ENCODE results near the gene TMEM245.
A peak's percentile ranks its signal among the peaks of the same experiment; 100 is the strongest.

Gene TMEM245

GRCh38 chr9:109100543-109101201, 19.1 kb downstream of the TMEM245 start:
- DNase-seq, result no peak

DNA sequence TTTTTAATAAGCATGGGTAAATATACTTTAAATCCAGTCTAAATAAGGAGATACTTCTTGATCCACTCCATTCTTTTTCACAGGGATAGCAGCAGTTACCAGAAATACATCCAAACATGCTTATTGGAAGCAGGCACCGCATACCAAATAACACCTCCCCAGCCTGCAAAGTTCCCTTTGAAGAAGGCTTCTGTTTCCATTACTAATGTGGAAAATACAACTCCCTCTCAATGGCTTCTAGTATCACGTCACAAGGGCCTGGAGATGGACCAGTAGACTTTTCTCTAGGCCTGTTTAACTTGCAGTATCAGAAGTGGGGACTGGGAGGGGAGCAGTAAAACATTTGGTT, 20.8 kb downstream of the TMEM245 start:
- DNase-seq, result no peak

- DNase-seq, result peak; percentile 24
Measured at GRCh38 chr9:109098171-109098959, 21.4 kb downstream of the TMEM245 start.

- no peak for DNase-seq
Measured at GRCh38 chr9:109097146-109097545, 22.6 kb downstream of the TMEM245 start.

DNA sequence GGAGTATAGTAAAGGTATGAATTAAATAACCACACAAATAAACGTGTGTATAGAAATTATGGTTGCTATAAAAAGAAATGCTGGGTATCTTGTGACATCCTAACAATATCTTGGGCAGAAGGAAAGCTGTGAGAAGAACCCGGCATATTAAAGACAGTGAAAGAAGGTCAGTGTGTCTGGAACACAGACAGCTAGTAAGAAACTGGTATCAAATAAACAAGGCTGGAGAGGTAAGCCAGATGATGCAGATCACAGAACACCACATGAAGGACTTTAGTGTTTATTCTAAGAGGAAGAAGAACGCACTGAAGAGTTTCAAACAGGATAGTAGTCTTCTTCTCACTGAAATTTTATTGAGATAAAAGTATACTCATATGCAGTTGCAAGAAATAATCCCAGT, 24.4 kb downstream of the TMEM245 start:
- no peak for DNase-seq

DNA sequence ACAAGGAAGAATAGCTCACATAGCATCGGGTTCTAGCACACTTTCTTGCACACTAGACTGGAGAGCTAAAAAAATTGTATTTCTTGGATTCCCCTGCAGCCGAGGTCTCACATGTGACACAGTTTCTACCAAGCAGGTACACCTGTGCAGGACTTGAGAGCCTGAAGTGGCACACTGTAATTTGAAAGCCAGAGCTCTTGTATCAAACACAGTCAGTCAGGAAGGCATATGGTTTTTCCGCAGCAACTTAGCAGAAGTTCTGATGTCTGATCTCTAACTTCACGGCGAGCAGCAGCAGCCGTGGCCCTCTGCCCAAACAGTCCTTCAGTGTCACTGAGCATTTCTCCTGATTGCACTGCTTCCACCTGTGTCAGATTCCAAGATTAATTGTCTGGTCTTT, 25.5 kb downstream of the TMEM245 start:
- DNase-seq, result no peak

- DNase-seq, result no peak
Measured at GRCh38 chr9:109092587-109092986, 27.2 kb downstream of the TMEM245 start.

DNA sequence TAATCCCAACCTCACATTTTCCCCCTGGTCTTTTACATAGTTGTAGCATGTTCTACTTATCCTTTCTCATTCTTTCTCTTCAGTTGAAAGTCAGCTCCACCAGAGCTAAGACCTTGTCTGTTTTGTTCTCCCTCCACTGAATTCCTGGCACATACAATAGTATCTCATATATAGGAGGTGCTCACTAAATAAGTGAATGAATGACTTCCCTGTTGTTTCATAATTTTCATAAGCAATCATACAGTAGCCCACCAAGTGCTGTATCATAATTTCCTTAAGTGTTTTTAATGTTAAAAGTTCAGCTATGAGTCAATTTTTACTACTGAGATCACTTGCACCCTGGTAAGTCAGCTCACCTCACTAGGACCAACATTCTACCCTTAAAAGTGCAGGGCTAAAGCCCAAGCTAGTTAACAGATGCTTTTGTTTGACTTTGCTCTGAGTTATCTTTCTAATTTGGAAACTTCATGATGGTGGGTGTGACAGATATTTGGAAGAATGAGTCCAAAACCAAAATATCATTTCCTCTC, 27.6 kb downstream of the TMEM245 start:
- no peak for DNase-seq

GRCh38 chr9:109088221-109088620, 31.5 kb downstream of the TMEM245 start:
- DNase-seq, result no peak

DNA sequence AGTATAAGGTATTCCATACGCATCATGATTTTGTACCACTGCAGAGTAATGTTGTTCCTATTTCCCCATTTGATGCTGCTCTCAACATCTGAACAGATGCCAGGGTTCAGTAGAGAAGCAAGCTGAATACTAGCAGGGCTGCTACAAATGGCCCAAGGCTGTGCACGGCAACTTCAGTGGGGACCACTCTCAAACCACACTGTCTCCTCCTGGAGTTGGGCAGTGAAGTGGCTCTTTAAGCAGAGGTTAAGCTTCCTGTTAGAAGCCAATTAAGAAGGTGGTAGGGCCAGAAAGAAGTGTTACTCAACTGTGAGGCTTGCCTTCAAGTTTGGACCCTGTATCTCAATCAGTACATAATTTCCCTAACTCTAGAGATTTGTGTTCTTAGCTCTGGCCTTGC, 32.0 kb downstream of the TMEM245 start:
- DNase-seq, result no peak

DNA sequence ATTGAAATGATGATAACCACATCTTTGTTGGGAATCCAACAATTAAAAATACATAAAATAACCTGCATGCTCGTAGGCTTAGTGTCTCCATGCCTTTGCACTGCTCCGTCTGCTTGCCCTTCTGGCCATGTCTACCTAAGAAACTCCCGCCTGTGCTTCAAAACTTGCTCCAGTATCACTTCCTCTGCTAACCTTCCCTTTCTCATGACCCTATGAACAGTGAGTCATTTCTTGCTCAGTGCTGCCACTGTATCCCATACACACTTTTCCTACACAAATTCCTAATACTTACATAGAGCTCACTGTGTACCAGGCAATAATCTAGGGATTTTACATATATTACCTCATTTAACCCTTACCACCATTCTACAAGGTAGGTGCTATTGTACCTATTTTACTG, 33.5 kb downstream of the TMEM245 start:
- DNase-seq, result no peak

DNA sequence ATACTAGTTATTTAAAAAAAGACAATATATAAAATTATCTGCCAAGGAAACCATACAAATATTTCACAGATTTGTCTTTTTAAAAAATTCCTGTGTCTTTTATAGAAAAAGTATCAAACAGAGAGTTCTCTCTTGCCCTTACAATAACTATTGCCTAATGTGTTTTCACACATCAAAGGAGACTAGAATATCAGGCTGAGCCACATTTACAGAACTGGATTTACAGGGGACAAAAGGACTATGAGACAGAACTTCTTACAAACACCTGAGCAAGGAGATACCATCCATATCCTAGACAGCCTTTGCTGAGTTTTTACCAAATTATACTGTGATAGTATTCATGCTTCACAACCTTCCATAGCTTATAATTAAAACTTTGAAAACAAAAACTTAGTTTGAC, 34.2 kb downstream of the TMEM245 start:
- no peak for DNase-seq

DNA sequence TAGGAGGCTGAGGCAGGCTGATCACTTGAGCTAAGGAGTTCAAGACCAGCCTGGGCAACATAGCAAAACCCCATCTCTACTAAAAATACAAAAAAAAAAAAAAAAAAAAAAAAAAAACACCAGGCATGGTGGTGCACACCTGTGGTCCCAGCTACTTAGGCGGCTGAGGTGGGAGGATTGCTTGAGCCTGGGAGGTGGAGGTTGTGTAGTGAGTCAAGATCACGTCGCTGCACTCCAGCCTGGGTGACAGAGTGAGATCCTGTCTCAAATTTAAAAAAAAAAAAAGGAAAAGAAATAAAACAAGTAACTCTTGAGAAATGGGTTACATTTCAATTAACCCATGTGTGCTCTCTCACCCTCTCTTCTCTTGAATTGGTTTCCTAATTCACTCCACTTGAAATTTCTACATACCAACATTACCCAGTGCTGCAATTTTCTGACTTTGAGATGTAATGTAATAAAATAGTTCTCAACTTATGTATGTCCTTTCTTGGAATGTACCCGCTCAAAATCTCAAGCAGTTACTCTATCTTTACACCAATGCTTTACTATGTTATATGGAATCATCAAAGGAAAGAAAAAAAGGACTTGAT, 35.8 kb downstream of the TMEM245 start:
- DNase-seq, result no peak

- no peak for DNase-seq
Measured at GRCh38 chr9:109083141-109083540, 36.6 kb downstream of the TMEM245 start.

GRCh38 chr9:109082091-109082620, 37.6 kb downstream of the TMEM245 start:
- no peak for DNase-seq

- DNase-seq, result no peak
Measured at GRCh38 chr9:109074236-109074889, 45.4 kb downstream of the TMEM245 start.

GRCh38 chr9:109072821-109073435, 46.8 kb downstream of the TMEM245 start:
- no peak for DNase-seq

DNA sequence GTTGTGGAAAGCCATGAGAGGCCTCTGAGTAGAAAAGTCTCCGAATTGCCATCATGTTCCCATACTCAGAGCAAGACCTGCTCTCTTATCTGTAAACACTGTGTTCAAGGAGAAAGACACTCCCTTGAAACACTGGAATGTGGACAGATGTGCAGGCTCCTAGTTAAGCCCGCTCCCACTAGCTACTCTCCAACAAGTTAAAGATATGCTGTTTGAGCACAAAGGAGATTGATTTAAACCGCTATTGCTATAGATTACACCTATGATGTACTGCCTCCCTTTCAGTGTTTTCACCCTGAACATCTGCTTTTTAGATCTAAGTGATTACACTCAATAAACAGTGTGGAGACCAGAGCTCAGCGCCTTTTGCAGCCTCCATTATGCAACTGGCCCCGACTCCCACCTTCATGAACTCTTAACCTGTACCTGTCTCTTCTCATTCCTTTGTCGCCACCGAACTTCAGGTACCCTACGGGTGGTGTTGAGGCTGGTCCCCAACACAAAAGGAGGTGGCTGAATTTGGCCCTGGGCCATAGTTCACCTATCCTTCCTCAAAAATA, 47.5 kb downstream of the TMEM245 start:
- DNase-seq, result no peak

- no peak for DNase-seq
Measured at GRCh38 chr9:109068764-109069163, 51.0 kb downstream of the TMEM245 start.

DNA sequence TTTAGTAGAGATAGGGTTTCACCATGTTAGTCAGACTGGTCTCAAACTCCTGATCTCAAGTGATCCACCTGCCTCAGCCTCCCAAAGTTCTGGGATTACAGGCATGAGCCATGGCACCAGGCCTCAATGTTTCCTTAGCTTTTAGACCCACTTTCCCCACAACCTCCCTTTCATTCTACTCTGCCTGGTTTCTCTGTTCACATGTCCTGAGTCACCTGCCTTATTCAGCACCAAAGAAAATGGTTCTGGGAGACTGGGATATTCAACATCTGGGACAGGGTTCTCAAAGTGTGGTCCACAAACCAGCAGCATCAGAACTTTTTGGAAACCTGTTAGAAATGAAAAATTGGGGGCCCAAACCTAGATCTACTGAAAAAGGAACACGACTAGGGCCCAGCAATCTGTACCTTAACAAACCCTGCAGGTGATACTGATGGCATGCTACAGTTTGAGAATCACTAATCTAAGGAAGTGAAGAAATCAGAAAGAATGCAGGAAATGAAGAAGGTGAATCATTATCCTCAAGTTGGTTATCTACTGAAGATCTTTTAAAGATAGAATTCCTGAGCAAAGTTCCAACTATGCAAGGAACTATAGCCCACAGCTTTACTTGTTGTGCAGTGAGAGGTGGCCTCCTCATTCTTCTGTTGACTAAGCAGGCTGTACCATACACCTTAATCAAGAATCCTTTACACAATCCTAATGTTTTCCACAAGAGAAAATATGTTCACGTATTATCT, 54.6 kb downstream of the TMEM245 start:
- DNase-seq, result no peak

DNA sequence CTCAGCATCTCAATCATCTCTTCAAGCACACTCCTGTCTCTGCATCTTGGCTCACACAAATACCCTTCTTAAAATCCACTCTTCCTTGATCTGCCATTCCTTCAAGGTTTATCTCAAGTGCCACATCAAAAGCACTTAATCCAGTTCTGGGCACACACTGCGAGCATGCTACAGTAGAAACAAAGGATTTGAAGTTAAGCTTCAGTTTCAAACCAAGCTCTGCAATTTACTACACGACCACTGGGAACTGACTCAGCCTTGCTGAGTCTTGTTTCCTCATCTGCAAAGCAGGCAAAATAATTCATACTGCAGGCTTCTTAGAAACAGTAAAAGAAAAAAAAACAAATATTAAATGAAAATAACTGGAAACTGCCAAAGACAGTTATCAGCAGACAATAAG, 56.0 kb downstream of the TMEM245 start:
- no peak for DNase-seq

- no peak for DNase-seq
Measured at GRCh38 chr9:109062543-109062942, 57.2 kb downstream of the TMEM245 start.

All from NCI-H146 (cell line).